ENCODE data around the gene LPP. TPM values are rescaled to one million over a fixed set of nuclear protein-coding genes. Genes with fewer than 3 reads are reported as not detected.

Gene LPP
- total and polyA plus RNA-seq, 2 donors (not counting 1 experiment from before 2014, with no cell fraction given): 7.6 to 81.7 TPM

DNA sequence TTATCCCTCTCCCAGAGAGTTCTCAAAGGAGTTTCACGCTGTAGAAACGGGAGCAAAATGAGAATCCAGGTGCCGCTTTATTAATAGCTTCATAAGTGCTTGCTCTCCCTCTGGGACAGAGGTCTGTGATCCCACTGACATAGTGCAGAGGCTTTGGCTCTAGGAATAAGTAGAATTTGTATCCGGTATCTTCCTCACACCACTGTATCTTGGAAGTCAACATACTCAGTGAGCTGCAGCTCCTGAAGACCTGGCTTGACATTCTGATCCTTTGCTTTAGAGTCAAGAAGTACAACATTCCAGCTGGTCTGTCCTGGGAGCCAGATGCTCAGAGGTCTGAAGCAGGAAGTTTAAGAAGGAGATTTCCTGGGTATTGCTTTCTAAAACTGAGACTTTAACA, 323.0 kb downstream of the LPP start:
- Histone ChIP-seq H3K9me3 (ENCODE audit: control extremely low read depth in 1 of 3, control insufficient read depth in 2 of 3, insufficient read depth in 1 of 3, low read length in 2 of 3) (peaks cover 0 to 2% (median 0%) of the 10 kb centered on the region in 3 donors), H3K36me3 (replicated peaks in 1 of 2; ENCODE audit: control extremely low read depth in 1 of 2, control insufficient read depth in 1 of 2, extremely low read depth in 1 of 2, insufficient read depth in 2 of 2, low read length in 1 of 2) (no peaks in the 10 kb centered on the region), H3K79me2 (ENCODE audit: control insufficient read depth, insufficient read depth, low read length) (peaks cover 15% of the 10 kb centered on the region), H3K4me3 (ENCODE audit: control extremely low read depth in 1 of 5, extremely low read depth in 1 of 5, insufficient read depth in 1 of 5, low read depth in 2 of 5, low read length in 4 of 5) (no peak overlapping the region), H3K4me1 (ENCODE audit: control insufficient read depth in 2 of 2, insufficient read depth in 2 of 2, low read length in 2 of 2) (peaks cover 0 to 9% of the 10 kb centered on the region in 2 donors), H2AFZ (ENCODE audit: insufficient read depth, low read depth, low read length, poor library complexity, severe bottlenecking) (no peak overlapping the region), H3K9ac (ENCODE audit: low read length) (no peak overlapping the region), H3K27me3 (replicated peaks in 1 of 4; ENCODE audit: control extremely low read depth in 1 of 4, control insufficient read depth in 3 of 4, insufficient read depth in 4 of 4, low read length in 3 of 4) (no peaks in the 10 kb centered on the region), H3K27ac (ENCODE audit: low read length in 2 of 2) (no peak overlapping the region), H4K20me1 (ENCODE audit: control insufficient read depth, insufficient read depth, low read length, poor library complexity, severe bottlenecking) (no peaks in the 10 kb centered on the region), H3K4me2 (replicated peaks; ENCODE audit: low read depth, low read length, poor library complexity, severe bottlenecking) (no peak overlapping the region)
- intact Hi-C loops (cut with micrococcal nuclease): no loop called here
- ChIA-PET POLR2A (no interaction called here), CTCF (interaction anchor here (0.8 kb wide), 1 partner anchor 736 kb away, joined by 4 read pairs; no protein-coding TSS in a partner anchor)
- H3K4me3 Mint-ChIP-seq: no peak overlapping the region
- H3K27ac Mint-ChIP-seq: no peak overlapping the region
- no peak for TF ChIP-seq EZH2 (IDR thresholded peaks at IDR 0.05; ENCODE audit: borderline replicate concordance, insufficient read depth, low read depth, low read length, poor library complexity, severe bottlenecking)
- TF ChIP-seq, protein P1, sequence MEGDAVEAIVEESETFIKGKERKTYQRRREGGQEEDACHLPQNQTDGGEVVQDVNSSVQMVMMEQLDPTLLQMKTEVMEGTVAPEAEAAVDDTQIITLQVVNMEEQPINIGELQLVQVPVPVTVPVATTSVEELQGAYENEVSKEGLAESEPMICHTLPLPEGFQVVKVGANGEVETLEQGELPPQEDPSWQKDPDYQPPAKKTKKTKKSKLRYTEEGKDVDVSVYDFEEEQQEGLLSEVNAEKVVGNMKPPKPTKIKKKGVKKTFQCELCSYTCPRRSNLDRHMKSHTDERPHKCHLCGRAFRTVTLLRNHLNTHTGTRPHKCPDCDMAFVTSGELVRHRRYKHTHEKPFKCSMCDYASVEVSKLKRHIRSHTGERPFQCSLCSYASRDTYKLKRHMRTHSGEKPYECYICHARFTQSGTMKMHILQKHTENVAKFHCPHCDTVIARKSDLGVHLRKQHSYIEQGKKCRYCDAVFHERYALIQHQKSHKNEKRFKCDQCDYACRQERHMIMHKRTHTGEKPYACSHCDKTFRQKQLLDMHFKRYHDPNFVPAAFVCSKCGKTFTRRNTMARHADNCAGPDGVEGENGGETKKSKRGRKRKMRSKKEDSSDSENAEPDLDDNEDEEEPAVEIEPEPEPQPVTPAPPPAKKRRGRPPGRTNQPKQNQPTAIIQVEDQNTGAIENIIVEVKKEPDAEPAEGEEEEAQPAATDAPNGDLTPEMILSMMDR (IDR thresholded peaks at IDR 0.05): no peak
- H3K27me3 Mint-ChIP-seq: no peaks in the 10 kb centered on the region
- ATAC-seq (ENCODE audit: low read depth) (no peak), DNase-seq (no peak)
- WGBS (ENCODE audit: insufficient coverage): no CpG with 5 or more reads among the region's 4 CpGs
- peaks cover 33% of the 10 kb centered on the region for H3K4me1 Mint-ChIP-seq
- H3K9me3 Mint-ChIP-seq (ENCODE audit: insufficient read depth): peaks cover 6% of the 10 kb centered on the region

DNA sequence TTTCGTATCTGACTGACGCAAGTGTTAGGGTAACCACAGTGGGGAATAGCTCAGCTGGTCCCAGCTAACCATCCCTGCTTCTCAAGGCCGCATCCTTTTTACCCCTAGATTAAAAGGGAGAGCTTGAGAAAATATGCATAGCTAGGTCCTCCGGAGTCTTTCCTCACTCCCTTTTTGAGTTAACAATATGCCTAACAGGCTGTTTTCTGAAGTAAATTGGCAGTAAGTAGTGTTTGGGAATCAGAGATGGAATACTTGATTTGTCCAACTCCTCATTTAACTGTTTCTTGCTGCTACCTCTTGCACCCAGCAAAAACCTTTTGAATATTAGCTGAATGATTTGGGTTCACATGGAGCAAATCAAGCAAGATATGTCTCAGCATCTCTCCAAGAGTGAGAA, 326.1 kb downstream of the LPP start:
- peaks cover 13% of the 10 kb centered on the region for H3K9me3 Mint-ChIP-seq (ENCODE audit: insufficient read depth)
- no peaks in the 10 kb centered on the region for H3K27me3 Mint-ChIP-seq
- H3K4me1 Mint-ChIP-seq: peaks cover 16% of the 10 kb centered on the region
- intact Hi-C loops (cut with micrococcal nuclease): no loop called here
- CTCF ChIA-PET: no interaction called here
- Histone ChIP-seq H3K4me3 (ENCODE audit: control extremely low read depth in 1 of 5, extremely low read depth in 1 of 5, insufficient read depth in 1 of 5, low read depth in 2 of 5, low read length in 4 of 5) (no peak overlapping the region), H3K4me1 (ENCODE audit: control insufficient read depth in 2 of 2, insufficient read depth in 2 of 2, low read length in 2 of 2) (no peaks in the 10 kb centered on the region), H3K9ac (ENCODE audit: low read length) (no peak overlapping the region), H2AFZ (ENCODE audit: insufficient read depth, low read depth, low read length, poor library complexity, severe bottlenecking) (no peak overlapping the region), H3K27me3 (replicated peaks in 1 of 4; ENCODE audit: control extremely low read depth in 1 of 4, control insufficient read depth in 3 of 4, insufficient read depth in 4 of 4, low read length in 3 of 4) (no peaks in the 10 kb centered on the region), H3K9me3 (ENCODE audit: control extremely low read depth in 1 of 3, control insufficient read depth in 2 of 3, insufficient read depth in 1 of 3, low read length in 2 of 3) (peaks cover 0 to 5% (median 3%) of the 10 kb centered on the region in 3 donors), H3K27ac (ENCODE audit: low read length in 2 of 2) (no peak overlapping the region), H4K20me1 (ENCODE audit: control insufficient read depth, insufficient read depth, low read length, poor library complexity, severe bottlenecking) (no peaks in the 10 kb centered on the region), H3K79me2 (ENCODE audit: control insufficient read depth, insufficient read depth, low read length) (peaks cover 15% of the 10 kb centered on the region), H3K4me2 (replicated peaks; ENCODE audit: low read depth, low read length, poor library complexity, severe bottlenecking) (no peak overlapping the region), H3K36me3 (replicated peaks in 1 of 2; ENCODE audit: control extremely low read depth in 1 of 2, control insufficient read depth in 1 of 2, extremely low read depth in 1 of 2, insufficient read depth in 2 of 2, low read length in 1 of 2) (peaks cover 4 to 5% of the 10 kb centered on the region in 2 experiments)
- H3K4me3 Mint-ChIP-seq: no peak overlapping the region
- POLR2A ChIA-PET: no interaction called here
- WGBS (ENCODE audit: insufficient coverage): 90% methylated on average over 2 of the region's 4 CpGs
- no peak for TF ChIP-seq EZH2 (IDR thresholded peaks at IDR 0.05; ENCODE audit: borderline replicate concordance, insufficient read depth, low read depth, low read length, poor library complexity, severe bottlenecking)
- TF ChIP-seq, protein P1 (IDR thresholded peaks at IDR 0.05): no peak
- ATAC-seq (ENCODE audit: low read depth) (no peak), DNase-seq (no peak)
- no peak overlapping the region for H3K27ac Mint-ChIP-seq
